GM23338 (cell line): ENCODE measurements around the gene PTPRN2. TPM values are rescaled to one million over a fixed set of nuclear protein-coding genes. Genes with fewer than 3 reads are reported as not detected.

ENCODE experiments used
- ATAC-seq: fragments of 200-7000 bp; cut with Tn5 transposase; 3 replicates; pipeline ENCODE4 v1.9.1; 2020
- DNase-seq: peaks from one replicate; pipeline ENCODE4 v3.0.0-alpha.2; 2015; ENCODE audit warnings: low spot score
- H2AFZ ChIP-seq: fragments of 200-600 bp; sonication (generic); 2 replicates; pipeline ENCODE4 v1.8.0; 2016; ENCODE audit warnings: antibody characterized with exemption, mild to moderate bottlenecking, moderate library complexity
- H3F3A ChIP-seq: fragments of 200-600 bp; sonication (generic); replicated peaks from 2 replicates; pipeline ENCODE4 v1.8.0; 2017; ENCODE audit warnings: antibody characterized with exemption, mixed run types, low read depth
- H3K27ac ChIP-seq: fragments of 200-600 bp; sonication (generic); 2 replicates; pipeline ENCODE4 v1.6.1; 2016; ENCODE audit warnings: low read depth
- H3K27me3 ChIP-seq: fragments of 200-600 bp; sonication (generic); 2 replicates; pipeline ENCODE4 v1.8.0; 2016; ENCODE audit warnings: mild to moderate bottlenecking, mixed run types, moderate library complexity; ENCODE audit not compliant: insufficient read depth
- H3K36me3 ChIP-seq: fragments of 200-600 bp; sonication (generic); 2 replicates; pipeline ENCODE4 v1.8.0; 2016; ENCODE audit warnings: mild to moderate bottlenecking; ENCODE audit not compliant: insufficient read depth
- H3K4me1 ChIP-seq: fragments of 200-600 bp; sonication (generic); 2 replicates; pipeline ENCODE4 v1.8.0; 2016; ENCODE audit warnings: mild to moderate bottlenecking, moderate library complexity; ENCODE audit not compliant: insufficient read depth
- H3K4me2 ChIP-seq: fragments of 200-600 bp; sonication (generic); 2 replicates; pipeline ENCODE4 v1.7.1; 2017; ENCODE audit warnings: mixed run types
- H3K4me3 ChIP-seq: fragments of 200-600 bp; sonication (generic); 2 replicates; pipeline ENCODE4 v1.6.1; 2016; ENCODE audit warnings: mixed run types
- H3K79me2 ChIP-seq: fragments of 200-600 bp; sonication (generic); replicated peaks from 2 replicates; pipeline ENCODE4 v1.8.0; 2017; ENCODE audit warnings: mild to moderate bottlenecking; ENCODE audit not compliant: insufficient read depth
- H3K9me2 ChIP-seq: fragments of 200-600 bp; sonication (generic); 2 replicates; pipeline ENCODE4 v1.8.0; 2017; ENCODE audit not compliant: insufficient read depth
- H4K20me1 ChIP-seq: fragments of 200-600 bp; sonication (generic); replicated peaks from 2 replicates; pipeline ENCODE4 v1.8.0; 2017; ENCODE audit warnings: mild to moderate bottlenecking; ENCODE audit not compliant: insufficient read depth
- H3K27ac Mint-ChIP-seq: 2 replicates; pipeline ENCODE4 v1.8.0; 2020; ENCODE audit warnings: inconsistent platforms, mild to moderate bottlenecking, moderate library complexity, mixed read lengths
- H3K27me3 Mint-ChIP-seq: 3 replicates; pipeline ENCODE4 v1.8.0; 2022; ENCODE audit warnings: low read depth, mild to moderate bottlenecking, moderate library complexity, mixed read lengths, inconsistent platforms; ENCODE audit not compliant: insufficient read depth, poor library complexity
- H3K36me3 Mint-ChIP-seq: 3 replicates; pipeline ENCODE4 v1.8.0; 2021; ENCODE audit warnings: low read depth, mild to moderate bottlenecking, inconsistent platforms, moderate library complexity, mixed read lengths
- H3K4me1 Mint-ChIP-seq: 3 replicates; pipeline ENCODE4 v1.8.0; 2020; ENCODE audit warnings: mild to moderate bottlenecking, inconsistent platforms, mixed read lengths
- H3K4me3 Mint-ChIP-seq: 3 replicates; pipeline ENCODE4 v1.8.0; 2021; ENCODE audit warnings: moderate library complexity, mild to moderate bottlenecking, inconsistent platforms, mixed read lengths
- H3K9me3 Mint-ChIP-seq: 3 replicates; pipeline ENCODE4 v1.8.0; 2020; ENCODE audit warnings: moderate library complexity, mild to moderate bottlenecking, inconsistent platforms, mixed read lengths
- CREB1 ChIP-seq: fragments of 250-450 bp; sonication (Bioruptor Pico); IDR thresholded peaks from 2 replicates; pipeline ENCODE4 v1.5.0; 2020; ENCODE audit warnings: low read depth, mild to moderate bottlenecking, moderate library complexity
- CTCF ChIP-seq, 2 experiments: fragments of 200-600 bp in 1 of 2; sonication (generic) in 1 of 2; conservative IDR thresholded peaks; 2 replicates each; pipeline versions ENCODE4 v1.5.1 to v1.6.1; 2016 to 2017; ENCODE audit warnings: antibody characterized with exemption in 2 of 2, low read depth in 2 of 2, mild to moderate bottlenecking in 2 of 2, moderate library complexity in 1 of 2
- ETS1 ChIP-seq: IDR thresholded peaks from 2 replicates; pipeline ENCODE4 v1.6.1; 2016; ENCODE audit warnings: antibody characterized with exemption
- EZH2 ChIP-seq: fragments of 200-600 bp; sonication (generic); IDR thresholded peaks from one replicate; pipeline ENCODE4 v1.8.0; 2017; ENCODE audit warnings: antibody characterized with exemption, mild to moderate bottlenecking, low read depth; ENCODE audit not compliant: unreplicated experiment
- EZH2phosphoT487 ChIP-seq: fragments of 200-600 bp; sonication (generic); IDR thresholded peaks from one replicate; pipeline ENCODE4 v1.8.1; 2018; ENCODE audit warnings: antibody characterized with exemption; ENCODE audit not compliant: unreplicated experiment
- JUNB ChIP-seq: IDR thresholded peaks from one replicate; pipeline ENCODE4 v1.6.1; 2016; ENCODE audit warnings: antibody characterized with exemption; ENCODE audit not compliant: unreplicated experiment
- NANOG ChIP-seq: IDR thresholded peaks from 2 replicates; pipeline ENCODE4 v1.6.1; 2016; ENCODE audit warnings: antibody characterized with exemption, borderline replicate concordance
- POLR2AphosphoS5 ChIP-seq: IDR thresholded peaks from 2 replicates; pipeline ENCODE4 v1.6.1; 2016; ENCODE audit warnings: antibody characterized with exemption, low read depth
- STAT1 ChIP-seq: IDR thresholded peaks from one replicate; pipeline ENCODE4 v1.6.1; 2016; ENCODE audit warnings: antibody characterized with exemption; ENCODE audit not compliant: unreplicated experiment
- ZNF114 ChIP-seq: fragments of 250-450 bp; sonication (Bioruptor Pico); IDR thresholded peaks from 2 replicates; pipeline ENCODE4 v1.5.0; 2020; ENCODE audit warnings: mild to moderate bottlenecking, moderate library complexity
- ZNF331 ChIP-seq: fragments of 250-450 bp; sonication (Bioruptor Pico); IDR thresholded peaks from 2 replicates; pipeline ENCODE4 v1.5.0; 2020; ENCODE audit warnings: low read depth, mild to moderate bottlenecking, moderate library complexity
- ZNF462 ChIP-seq: fragments of 250-450 bp; sonication (Bioruptor Pico); IDR thresholded peaks from 2 replicates; pipeline ENCODE4 v1.5.0; 2020; ENCODE audit warnings: mild to moderate bottlenecking, moderate library complexity
- polyA plus RNA-seq: library from polyadenylated mRNA; unstranded; fragments of >200 nt; fragmentation: Nextera tagmentation; extraction: Ambion mirVana; gene quantifications from 2 replicates; pipeline ENCODE4 v1.2.1, GENCODE V29; 2016
- total RNA-seq: library from RNA; depleted of rRNA; stranded (reverse); fragments of >200 nt; shearing (Covaris generic); gene quantifications from 2 replicates; pipeline ENCODE4 v1.2.3, GENCODE V29; 2014
- TF ChIP-seq, protein P1 (sequence below): IDR thresholded peaks from one replicate; pipeline ENCODE4 v1.6.1; 2018; ENCODE audit warnings: antibody characterized with exemption; ENCODE audit not compliant: unreplicated experiment

Gene PTPRN2
- total and polyA plus RNA-seq, 2 experiments from 2014 or later, result 0.87 to 4.0 TPM

DNA sequence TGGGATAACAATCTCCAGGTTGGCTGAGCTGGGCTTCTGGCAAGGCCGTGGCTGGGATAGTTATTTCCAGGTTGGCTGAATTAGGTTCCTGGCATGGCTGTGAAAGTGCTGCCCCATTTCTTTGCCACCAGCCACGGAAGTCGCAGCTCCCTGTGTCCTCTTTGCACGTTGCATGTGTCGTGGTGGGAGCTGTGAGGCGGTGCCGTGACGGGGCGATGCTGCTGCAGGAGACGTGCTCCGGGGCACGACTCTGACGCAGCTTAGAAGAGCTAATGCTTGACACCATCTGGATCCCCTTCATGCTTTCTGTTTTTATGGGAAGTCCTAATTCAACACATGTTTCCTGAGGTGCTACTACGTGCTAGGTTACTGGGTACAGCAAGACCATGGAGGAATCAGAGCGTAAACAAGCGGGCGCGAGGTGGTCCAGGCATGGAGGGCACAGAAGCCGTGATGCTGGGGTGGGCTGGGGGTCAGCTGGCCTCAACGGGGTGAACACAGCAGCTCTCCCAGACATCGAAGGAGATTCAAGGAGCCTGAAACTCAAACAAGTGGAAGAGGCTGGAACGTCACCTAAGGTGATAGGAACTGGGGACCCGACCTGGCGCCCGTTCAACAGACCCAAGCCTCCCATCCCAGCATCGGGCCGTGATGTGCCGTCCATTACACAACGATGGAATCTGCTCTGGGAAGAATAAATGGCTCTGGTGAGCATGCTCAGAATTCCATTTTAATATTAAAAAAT lies 843.7 kb downstream of the PTPRN2 start:
- H3K4me3 Mint-ChIP-seq, result no peak overlapping the region
- ATAC-seq, result no peak

More for the DNA sequence above, 843.7 kb downstream of the PTPRN2 start:
- TF ChIP-seq, protein P1, sequence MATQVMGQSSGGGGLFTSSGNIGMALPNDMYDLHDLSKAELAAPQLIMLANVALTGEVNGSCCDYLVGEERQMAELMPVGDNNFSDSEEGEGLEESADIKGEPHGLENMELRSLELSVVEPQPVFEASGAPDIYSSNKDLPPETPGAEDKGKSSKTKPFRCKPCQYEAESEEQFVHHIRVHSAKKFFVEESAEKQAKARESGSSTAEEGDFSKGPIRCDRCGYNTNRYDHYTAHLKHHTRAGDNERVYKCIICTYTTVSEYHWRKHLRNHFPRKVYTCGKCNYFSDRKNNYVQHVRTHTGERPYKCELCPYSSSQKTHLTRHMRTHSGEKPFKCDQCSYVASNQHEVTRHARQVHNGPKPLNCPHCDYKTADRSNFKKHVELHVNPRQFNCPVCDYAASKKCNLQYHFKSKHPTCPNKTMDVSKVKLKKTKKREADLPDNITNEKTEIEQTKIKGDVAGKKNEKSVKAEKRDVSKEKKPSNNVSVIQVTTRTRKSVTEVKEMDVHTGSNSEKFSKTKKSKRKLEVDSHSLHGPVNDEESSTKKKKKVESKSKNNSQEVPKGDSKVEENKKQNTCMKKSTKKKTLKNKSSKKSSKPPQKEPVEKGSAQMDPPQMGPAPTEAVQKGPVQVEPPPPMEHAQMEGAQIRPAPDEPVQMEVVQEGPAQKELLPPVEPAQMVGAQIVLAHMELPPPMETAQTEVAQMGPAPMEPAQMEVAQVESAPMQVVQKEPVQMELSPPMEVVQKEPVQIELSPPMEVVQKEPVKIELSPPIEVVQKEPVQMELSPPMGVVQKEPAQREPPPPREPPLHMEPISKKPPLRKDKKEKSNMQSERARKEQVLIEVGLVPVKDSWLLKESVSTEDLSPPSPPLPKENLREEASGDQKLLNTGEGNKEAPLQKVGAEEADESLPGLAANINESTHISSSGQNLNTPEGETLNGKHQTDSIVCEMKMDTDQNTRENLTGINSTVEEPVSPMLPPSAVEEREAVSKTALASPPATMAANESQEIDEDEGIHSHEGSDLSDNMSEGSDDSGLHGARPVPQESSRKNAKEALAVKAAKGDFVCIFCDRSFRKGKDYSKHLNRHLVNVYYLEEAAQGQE, result no peak
- TF ChIP-seq CREB1 (CRISPR knock-in tag) (no peak), NANOG (no peak), POLR2AphosphoS5 (no peak), ZNF462 (CRISPR knock-in tag) (no peak), ZNF114 (CRISPR knock-in tag) (no peak), JUNB (no peak), ZNF331 (CRISPR knock-in tag) (no peak), ETS1 (no peak), EZH2 (no peak), STAT1 (no peak), CTCF (conservative IDR thresholded peaks at IDR 0.05; ENCODE audit: low read depth in 2 of 2) (no peak), EZH2phosphoT487 (no peak)
- Mint-ChIP-seq H3K27me3 (peaks cover 3% of the 10 kb centered on the region), H3K36me3 (peaks cover 46% of the 10 kb centered on the region), H3K9me3 (peaks cover 88% of the 10 kb centered on the region), H3K4me1 (no peaks in the 10 kb centered on the region), H3K27ac (no peak overlapping the region)
- no peaks in the 10 kb centered on the region for H3K9me2 ChIP-seq
- H4K20me1 ChIP-seq, result no peaks in the 10 kb centered on the region
- no peak for DNase-seq
- no peak overlapping the region for H3K4me2 ChIP-seq
- no peaks in the 10 kb centered on the region for H3K36me3 ChIP-seq
- no peaks in the 10 kb centered on the region for H3F3A ChIP-seq
- no peaks in the 10 kb centered on the region for H3K79me2 ChIP-seq
- no peaks in the 10 kb centered on the region for H3K27me3 ChIP-seq
- H3K4me3 ChIP-seq, result no peak overlapping the region
- H3K4me1 ChIP-seq, result no peaks in the 10 kb centered on the region
- H3K27ac ChIP-seq, result no peak overlapping the region
- no peak overlapping the region for H2AFZ ChIP-seq
